Measurements from ENCODE around the gene CFAP97. TPM values are rescaled to one million over a fixed set of nuclear protein-coding genes. Genes with fewer than 3 reads are reported as not detected.

CFAP97 gene
- total RNA-seq, 2 donors from 2014 or later, result 17.1 to 19.5 TPM

DNA sequence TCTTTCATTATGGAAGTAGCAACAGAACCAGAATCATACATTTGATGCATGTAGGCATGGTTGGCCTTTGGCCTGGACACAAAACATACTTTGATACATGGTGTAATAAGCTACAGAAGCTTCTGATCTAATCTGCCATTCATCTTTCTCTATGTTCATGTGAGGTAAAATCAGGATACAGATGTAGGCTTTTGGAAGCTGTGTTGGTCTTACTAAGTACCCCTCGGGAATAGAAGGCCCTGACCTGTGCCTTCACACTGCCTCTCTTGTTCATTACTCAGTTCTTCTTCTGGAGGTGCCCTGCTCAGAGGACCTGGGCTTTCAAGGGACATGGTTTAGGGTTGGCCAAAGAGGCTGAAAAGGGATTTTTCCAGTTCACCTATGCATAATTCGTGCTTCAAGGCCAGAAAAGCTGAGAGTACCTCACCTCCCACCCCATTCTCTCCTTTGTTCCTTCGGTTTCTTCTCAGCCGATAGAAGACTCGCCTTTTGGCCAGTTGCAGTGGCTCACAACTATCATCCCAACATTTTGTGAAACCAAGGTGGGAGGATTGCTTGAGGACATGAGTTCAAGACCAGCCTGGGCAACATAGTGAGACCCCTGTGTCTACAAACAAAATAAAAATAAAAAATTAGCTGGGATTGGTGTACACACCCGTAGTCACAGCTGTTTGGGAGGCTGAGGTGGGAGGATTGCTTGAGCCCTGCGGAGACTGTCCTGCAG lies 31.5 kb upstream of the CFAP97 start:
- intact Hi-C loops (cut with DNase I), result no loop called here
- WGBS, 2 donors, result 78 to 79% methylated on average over 7 of the region's 7 CpGs
- Histone ChIP-seq H3K9me3 (no peaks in the 10 kb centered on the region), H3K36me3 (replicated peaks in 1 of 2; ENCODE audit: insufficient read depth in 1 of 2, low read depth in 2 of 2) (no peaks in the 10 kb centered on the region), H3K4me3 (no peak overlapping the region), H3K27me3 (no peaks in the 10 kb centered on the region), H3K4me1 (peaks cover 9% of the 10 kb centered on the region), H3K27ac (no peak overlapping the region)
- no peak for TF ChIP-seq POLR2A (IDR thresholded peaks at IDR 0.05)
- TF ChIP-seq, protein P1, sequence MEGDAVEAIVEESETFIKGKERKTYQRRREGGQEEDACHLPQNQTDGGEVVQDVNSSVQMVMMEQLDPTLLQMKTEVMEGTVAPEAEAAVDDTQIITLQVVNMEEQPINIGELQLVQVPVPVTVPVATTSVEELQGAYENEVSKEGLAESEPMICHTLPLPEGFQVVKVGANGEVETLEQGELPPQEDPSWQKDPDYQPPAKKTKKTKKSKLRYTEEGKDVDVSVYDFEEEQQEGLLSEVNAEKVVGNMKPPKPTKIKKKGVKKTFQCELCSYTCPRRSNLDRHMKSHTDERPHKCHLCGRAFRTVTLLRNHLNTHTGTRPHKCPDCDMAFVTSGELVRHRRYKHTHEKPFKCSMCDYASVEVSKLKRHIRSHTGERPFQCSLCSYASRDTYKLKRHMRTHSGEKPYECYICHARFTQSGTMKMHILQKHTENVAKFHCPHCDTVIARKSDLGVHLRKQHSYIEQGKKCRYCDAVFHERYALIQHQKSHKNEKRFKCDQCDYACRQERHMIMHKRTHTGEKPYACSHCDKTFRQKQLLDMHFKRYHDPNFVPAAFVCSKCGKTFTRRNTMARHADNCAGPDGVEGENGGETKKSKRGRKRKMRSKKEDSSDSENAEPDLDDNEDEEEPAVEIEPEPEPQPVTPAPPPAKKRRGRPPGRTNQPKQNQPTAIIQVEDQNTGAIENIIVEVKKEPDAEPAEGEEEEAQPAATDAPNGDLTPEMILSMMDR (IDR thresholded peaks at IDR 0.05), result no peak
- ATAC-seq (no peak), DNase-seq (no peak)

DNA sequence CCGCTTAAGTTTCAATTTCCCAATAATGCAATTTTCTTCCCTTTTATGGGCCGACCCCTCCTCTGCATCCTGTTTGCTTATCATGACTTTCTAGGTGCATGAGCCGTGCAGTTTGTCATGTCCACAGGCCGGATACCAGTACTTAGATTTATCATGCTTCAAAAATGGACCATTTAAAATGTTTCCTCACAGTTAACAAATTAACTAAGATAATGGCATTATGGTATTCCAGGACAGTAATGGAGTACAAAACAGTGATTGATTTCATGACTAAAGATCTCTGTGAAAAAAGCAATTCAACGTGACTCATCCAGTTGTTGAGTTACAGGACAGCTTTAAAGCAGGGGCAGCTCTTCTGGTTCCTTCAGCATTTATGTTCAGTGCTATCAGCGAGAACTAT lies 28.6 kb upstream of the CFAP97 start:
- WGBS, 2 donors, result 64 to 71% methylated on average over 6 of the region's 6 CpGs
- intact Hi-C loops (cut with DNase I), result no loop called here
- Histone ChIP-seq H3K36me3 (replicated peaks in 1 of 2; ENCODE audit: insufficient read depth in 1 of 2, low read depth in 2 of 2) (no peaks in the 10 kb centered on the region), H3K27ac (peak overlapping the region in 1 of 4 donors; percentile 27), H3K9me3 (no peaks in the 10 kb centered on the region), H3K4me3 (no peak overlapping the region), H3K27me3 (no peaks in the 10 kb centered on the region), H3K4me1 (peaks cover 32% of the 10 kb centered on the region)
- TF ChIP-seq POLR2A (IDR thresholded peaks at IDR 0.05), result no peak
- TF ChIP-seq, protein P1 (IDR thresholded peaks at IDR 0.05), result no peak
- ATAC-seq (no peak), DNase-seq (no peak)

DNA sequence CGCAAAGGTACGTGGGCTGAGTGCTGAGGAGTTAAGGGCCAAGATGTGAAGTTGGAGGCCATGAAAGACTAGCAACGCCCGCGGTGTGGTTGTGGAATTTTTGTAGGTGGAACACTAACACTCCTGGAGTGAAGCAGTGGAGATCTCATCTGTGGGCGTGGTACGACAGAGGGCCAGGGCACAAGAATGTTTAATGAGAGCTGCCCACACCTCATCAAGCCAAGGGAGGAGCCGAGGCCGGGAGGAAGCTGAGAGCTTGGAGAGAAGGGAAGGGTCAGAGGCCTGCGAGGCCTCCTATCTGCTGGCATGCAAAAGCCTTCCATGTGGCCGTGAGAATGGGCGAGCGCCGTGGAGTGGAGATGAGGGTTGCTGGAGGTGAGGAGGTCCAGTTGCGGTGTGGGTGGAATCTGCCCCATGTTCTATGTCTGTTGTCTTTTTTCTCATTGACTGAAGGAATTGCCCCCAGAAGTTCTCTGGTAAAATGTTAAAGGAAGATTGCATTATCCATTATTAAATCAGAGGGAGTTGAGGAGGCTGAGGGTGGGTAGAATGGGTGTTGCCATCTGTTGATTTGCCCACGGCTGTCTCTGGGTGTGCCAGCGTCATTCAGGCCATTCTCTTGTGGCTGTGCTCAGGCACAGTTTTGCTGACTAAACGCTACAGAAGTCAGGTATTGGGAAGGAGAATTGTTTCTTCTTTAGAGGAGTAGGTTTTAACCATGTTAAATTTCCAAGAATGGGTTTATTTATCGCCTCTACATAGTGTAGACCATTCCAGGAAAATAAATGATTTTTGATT lies 25.4 kb upstream of the CFAP97 start:
- intact Hi-C loops (cut with DNase I), result no loop called here
- DNase-seq (peak; percentile 52 to 81 (median 63)), ATAC-seq (peak; percentile 40)
- TF ChIP-seq, protein P1 (IDR thresholded peaks at IDR 0.05), result no peak
- no peak for TF ChIP-seq POLR2A (IDR thresholded peaks at IDR 0.05)
- Histone ChIP-seq H3K4me3 (no peak overlapping the region), H3K9me3 (no peaks in the 10 kb centered on the region), H3K36me3 (replicated peaks in 1 of 2; ENCODE audit: insufficient read depth in 1 of 2, low read depth in 2 of 2) (no peaks in the 10 kb centered on the region), H3K4me1 (peaks cover 35% of the 10 kb centered on the region), H3K27me3 (no peaks in the 10 kb centered on the region), H3K27ac (peak overlapping the region; percentile 0 to 76 (median 52))
- WGBS, 2 donors, result 60 to 70% methylated on average over 19 of the region's 19 CpGs

DNA sequence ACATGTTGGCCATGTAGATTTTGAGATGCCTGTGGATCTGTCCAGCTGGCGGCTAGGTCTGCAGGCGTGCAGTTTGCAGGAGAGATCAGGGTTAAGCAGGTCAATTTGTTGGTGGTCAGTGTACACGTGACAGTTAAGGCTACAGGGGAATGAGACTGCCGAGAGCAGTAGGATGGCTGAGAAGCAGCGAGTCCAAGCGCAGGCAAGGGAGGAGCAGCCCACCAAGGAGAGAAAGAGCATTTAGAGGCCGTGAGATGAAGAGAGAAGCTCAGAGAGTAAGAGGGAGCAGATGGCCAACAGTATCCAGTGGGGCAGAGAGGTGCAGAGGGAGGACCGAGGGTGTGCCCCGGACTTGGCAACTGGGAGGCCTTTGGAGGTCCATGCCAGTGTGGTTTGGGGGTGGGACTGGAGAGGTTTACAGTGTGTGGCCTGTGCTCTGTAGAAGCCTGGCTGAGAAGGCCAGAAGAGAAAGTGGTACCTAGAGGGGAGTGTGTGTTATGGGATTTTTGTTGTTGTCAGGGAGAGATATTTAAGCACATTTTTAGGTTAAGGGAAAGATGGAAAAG lies 24.0 kb upstream of the CFAP97 start:
- no peaks in the 10 kb centered on the region for H3K9me3 ChIP-seq
- WGBS, 2 donors, result 78 to 91% methylated on average over 9 of the region's 9 CpGs
- no peak for ATAC-seq
- DNase-seq, result no peak
- no peaks in the 10 kb centered on the region for H3K27me3 ChIP-seq
- H3K27ac ChIP-seq, result peak overlapping the region; percentile 1 to 76 (median 66)
- no peak for TF ChIP-seq POLR2A (IDR thresholded peaks at IDR 0.05)
- TF ChIP-seq, protein P1 (IDR thresholded peaks at IDR 0.05), result no peak
- H3K36me3 ChIP-seq (replicated peaks in 1 of 2; ENCODE audit: insufficient read depth in 1 of 2, low read depth in 2 of 2), result no peaks in the 10 kb centered on the region
- peaks cover 35% of the 10 kb centered on the region for H3K4me1 ChIP-seq
- H3K4me3 ChIP-seq, result no peak overlapping the region
- intact Hi-C loops (cut with DNase I), result no loop called here

All from body of pancreas (tissue), 4 donors.